ENCODE measurements around the gene DSE.

Gene DSE

GRCh38 chr6:116472706-116473105 is 102.0 kb downstream of the DSE start:
- no peak for DNase-seq (ENCODE audit: low read depth in 2 of 2, low spot score in 1 of 2)

- DNase-seq (ENCODE audit: low read depth in 2 of 2, low spot score in 1 of 2) = no peak
Observed at GRCh38 chr6:116475141-116475540, 104.4 kb downstream of the DSE start.

- no peak for DNase-seq (ENCODE audit: low read depth in 2 of 2, low spot score in 1 of 2)
Observed at GRCh38 chr6:116476002-116476678, 105.4 kb downstream of the DSE start.

- DNase-seq (ENCODE audit: low read depth in 2 of 2, low spot score in 1 of 2) = no peak
Observed at GRCh38 chr6:116482780-116483179, 112.0 kb downstream of the DSE start.

- no peak for DNase-seq (ENCODE audit: low read depth in 2 of 2, low spot score in 1 of 2)
Observed at GRCh38 chr6:116483616-116484015, 112.9 kb downstream of the DSE start.

GRCh38 chr6:116485559-116486184 is 114.9 kb downstream of the DSE start:
- no peak for DNase-seq (ENCODE audit: low read depth in 2 of 2, low spot score in 1 of 2)

GRCh38 chr6:116491610-116492330 is 121.0 kb downstream of the DSE start:
- no peak for DNase-seq (ENCODE audit: low read depth in 2 of 2, low spot score in 1 of 2)

- no peak for DNase-seq (ENCODE audit: low read depth in 2 of 2, low spot score in 1 of 2)
Observed at GRCh38 chr6:116492331-116493067, 121.8 kb downstream of the DSE start.

All from stimulated activated CD8-positive, alpha-beta memory T cell treated with anti-CD3 and anti-CD28 coated beads, Interleukin-4, amount 100 ng/mL, for 4 hours (primary cell).